Upper lobe of left lung (tissue), 4 donors: ENCODE data around the gene CNGA1.

Experiments
- POLR2AphosphoS5 ChIP-seq, 2 donors: sonication (generic); formaldehyde crosslinking; IDR thresholded peaks; one replicate each; pipeline ENCODE4 v1.5.1; 2017; ENCODE audit warnings: antibody characterized with exemption in 2 of 2
- TF ChIP-seq, protein P1 (sequence below), 6 experiments: fragments of 450-650 bp in 4 of 6; fragments of 200-600 bp in 2 of 6; sonication (generic) in 2 of 6; IDR thresholded peaks; one replicate each; pipeline ENCODE4 v1.5.1; 2016 to 2019; ENCODE audit warnings: antibody characterized with exemption in 6 of 6

DNA sequence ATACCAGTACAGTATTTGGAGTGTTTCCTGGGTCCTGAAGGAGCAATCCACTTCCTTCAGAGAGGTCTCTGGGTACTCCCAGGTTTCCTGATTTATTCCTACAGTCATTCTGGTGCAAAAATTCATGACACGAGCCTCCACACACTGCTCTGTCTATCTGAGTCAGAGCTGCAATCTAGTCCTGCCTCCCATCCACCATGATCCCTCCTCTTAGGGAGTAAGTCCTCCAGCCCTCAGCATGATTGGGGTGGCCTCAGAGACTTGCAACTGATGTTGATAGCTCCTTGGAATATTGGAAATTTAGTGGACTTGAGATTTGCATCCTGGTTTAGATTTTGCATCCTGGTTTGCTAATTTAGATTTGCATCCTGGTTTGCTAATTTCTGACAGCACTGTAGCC is 20.5 kb downstream of the CNGA1 start:
- TF ChIP-seq, protein P1, sequence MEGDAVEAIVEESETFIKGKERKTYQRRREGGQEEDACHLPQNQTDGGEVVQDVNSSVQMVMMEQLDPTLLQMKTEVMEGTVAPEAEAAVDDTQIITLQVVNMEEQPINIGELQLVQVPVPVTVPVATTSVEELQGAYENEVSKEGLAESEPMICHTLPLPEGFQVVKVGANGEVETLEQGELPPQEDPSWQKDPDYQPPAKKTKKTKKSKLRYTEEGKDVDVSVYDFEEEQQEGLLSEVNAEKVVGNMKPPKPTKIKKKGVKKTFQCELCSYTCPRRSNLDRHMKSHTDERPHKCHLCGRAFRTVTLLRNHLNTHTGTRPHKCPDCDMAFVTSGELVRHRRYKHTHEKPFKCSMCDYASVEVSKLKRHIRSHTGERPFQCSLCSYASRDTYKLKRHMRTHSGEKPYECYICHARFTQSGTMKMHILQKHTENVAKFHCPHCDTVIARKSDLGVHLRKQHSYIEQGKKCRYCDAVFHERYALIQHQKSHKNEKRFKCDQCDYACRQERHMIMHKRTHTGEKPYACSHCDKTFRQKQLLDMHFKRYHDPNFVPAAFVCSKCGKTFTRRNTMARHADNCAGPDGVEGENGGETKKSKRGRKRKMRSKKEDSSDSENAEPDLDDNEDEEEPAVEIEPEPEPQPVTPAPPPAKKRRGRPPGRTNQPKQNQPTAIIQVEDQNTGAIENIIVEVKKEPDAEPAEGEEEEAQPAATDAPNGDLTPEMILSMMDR (IDR thresholded peaks at IDR 0.05) = no peak
- TF ChIP-seq POLR2AphosphoS5 (IDR thresholded peaks at IDR 0.05) = no peak
